GM21576 (cell line): Measurements from ENCODE around the gene SIGLEC5.

Source experiments
- ATAC-seq: cut with Tn5 transposase; IDR thresholded peaks from one replicate; pipeline ENCODE4 v1.9.1; 2021; ENCODE audit warnings: mild to moderate bottlenecking, moderate library complexity; ENCODE audit not compliant: unreplicated experiment

Gene SIGLEC5

DNA sequence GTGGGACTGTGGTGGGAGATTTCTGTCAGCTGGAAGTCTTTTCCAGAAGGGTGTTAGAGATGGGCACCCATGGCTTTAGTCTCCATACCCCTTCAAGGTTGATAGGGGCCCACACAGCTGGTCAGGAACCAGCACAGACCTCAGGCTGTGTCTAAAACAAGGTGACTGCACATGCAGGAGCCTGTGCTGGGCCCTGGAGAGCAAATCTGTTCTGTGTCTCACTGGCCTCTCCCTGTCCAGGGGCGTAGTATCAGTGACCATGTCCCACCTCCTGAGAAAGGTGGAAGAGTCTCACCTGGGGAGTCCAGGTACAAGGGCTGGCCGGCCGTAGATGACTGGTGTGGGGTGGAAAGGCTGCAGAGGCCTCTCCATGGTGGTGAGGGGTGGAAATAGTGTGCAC, 39.8 kb downstream of the SIGLEC5 start:
- no peak for ATAC-seq

- no peak for ATAC-seq
These were observed 40.7 kb downstream of the SIGLEC5 start for GRCh38 chr19:51589511-51589910.

DNA sequence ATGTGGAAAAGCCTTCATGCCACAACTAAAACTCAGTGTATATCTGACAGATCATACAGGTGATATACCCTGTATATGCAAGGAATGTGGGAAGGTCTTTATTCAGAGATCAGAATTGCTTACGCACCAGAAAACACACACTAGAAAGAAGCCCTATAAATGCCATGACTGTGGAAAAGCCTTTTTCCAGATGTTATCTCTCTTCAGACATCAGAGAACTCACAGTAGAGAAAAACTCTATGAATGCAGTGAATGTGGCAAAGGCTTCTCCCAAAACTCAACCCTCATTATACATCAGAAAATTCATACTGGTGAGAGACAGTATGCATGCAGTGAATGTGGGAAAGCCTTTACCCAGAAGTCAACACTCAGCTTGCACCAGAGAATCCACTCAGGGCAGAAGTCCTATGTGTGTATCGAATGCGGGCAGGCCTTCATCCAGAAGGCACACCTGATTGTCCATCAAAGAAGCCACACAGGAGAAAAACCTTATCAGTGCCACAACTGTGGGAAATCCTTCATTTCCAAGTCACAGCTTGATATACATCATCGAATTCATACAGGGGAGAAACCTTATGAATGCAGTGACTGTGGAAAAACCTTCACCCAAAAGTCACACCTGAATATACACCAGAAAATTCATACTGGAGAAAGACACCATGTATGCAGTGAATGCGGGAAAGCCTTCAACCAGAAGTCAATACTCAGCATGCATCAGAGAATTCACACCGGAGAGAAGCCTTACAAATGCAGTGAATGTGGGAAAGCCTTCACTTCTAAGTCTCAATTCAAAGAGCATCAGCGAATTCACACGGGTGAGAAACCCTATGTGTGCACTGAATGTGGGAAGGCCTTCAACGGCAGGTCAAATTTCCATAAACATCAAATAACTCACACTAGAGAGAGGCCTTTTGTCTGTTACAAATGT, 42.7 kb downstream of the SIGLEC5 start:
- no peak for ATAC-seq

- no peak for ATAC-seq
These were observed 43.4 kb downstream of the SIGLEC5 start for GRCh38 chr19:51586799-51587198.

GRCh38 chr19:51586103-51586728, 44.0 kb downstream of the SIGLEC5 start:
- ATAC-seq: no peak

- ATAC-seq: no peak
These were observed 53.4 kb downstream of the SIGLEC5 start for GRCh38 chr19:51576850-51577249.

DNA sequence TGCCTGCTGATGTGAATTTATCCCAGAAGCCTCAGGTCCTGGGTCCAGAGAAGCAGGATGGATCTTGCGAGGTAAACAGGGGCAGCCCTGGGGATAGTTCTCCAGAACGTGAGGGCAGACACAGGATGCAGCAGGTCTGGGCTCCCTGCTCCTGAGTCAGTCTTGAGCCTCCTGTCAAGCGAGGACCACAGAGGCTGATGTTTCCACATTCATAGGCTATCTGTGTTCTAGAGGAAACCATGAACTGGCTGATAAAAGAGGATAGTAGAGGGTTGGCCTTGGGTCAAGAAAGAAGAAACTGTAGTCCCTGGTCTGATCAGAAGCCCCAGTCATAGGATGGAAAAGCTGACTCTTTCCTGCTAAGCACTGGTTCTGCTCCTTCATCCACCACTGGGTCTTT, 56.9 kb downstream of the SIGLEC5 start:
- ATAC-seq: no peak

DNA sequence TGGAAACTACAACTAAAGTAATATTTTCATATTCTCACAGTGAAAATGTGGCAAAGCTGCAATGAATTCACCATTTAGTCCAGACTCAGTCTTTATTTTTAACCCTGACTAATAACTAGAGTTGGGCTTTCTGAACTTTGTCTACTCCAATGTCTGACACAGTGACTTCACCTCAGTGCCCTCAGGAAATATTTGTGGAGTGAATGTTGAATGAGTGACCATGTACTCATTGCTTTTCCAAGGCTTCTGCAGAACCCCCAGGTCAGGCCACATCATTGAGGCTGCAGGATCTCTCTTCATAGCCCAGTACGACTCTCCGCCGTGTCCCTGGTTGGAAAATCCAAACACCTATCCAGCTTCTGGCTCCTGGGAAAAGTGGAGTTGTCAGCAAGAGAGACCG, 57.3 kb downstream of the SIGLEC5 start:
- ATAC-seq: no peak

- ATAC-seq: no peak
These were observed 57.8 kb downstream of the SIGLEC5 start for GRCh38 chr19:51572410-51572809.

GRCh38 chr19:51571599-51571998, 58.6 kb downstream of the SIGLEC5 start:
- ATAC-seq: no peak

GRCh38 chr19:51570962-51571575, 59.1 kb downstream of the SIGLEC5 start, which contains the start of gene ZNF175:
TSS of gene ZNF175 (plus strand) at chr19:51571283. CDS start at chr19:51573330, 2,047 bp downstream.
- no peak for ATAC-seq

DNA sequence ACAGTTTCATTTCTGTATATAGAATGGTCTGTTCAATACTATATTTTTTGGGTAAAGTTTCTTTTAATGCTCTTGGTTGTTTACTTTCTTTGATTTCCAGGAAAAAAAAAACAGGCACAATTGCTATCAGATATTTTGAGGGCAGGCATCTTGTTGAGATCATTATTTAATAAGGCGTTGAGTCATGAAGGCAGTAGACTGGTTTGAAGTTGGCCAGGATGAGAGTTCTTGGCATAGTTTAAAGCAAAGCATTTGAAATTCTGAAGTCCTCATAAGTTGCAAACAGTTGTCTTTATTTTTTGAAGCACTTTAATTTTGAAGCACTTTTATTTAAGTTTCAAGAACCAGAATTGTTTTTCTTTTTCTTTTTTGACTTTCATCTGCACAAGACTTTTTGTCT, 61.7 kb downstream of the SIGLEC5 start:
- ATAC-seq: no peak

DNA sequence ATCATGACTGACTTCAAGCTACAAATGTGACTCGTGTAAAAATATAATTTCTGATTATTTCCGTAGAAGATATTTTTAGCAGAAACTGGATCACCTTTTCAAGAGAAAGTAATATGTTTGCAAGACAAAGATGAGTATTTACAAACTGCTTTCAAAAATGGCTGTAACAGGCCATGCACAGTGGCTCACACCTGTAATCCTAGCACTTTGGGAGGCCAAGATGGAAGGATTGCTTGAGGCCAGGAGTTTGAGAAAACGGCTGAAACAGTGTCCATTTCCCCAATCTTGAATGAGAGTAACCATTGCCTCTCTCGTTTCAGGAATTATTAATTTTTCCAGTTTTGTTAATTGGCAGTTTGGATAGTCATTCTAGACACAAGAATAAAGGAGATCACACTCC, 62.6 kb downstream of the SIGLEC5 start:
- no peak for ATAC-seq

GRCh38 chr19:51566489-51567100, 63.6 kb downstream of the SIGLEC5 start:
- ATAC-seq: no peak

DNA sequence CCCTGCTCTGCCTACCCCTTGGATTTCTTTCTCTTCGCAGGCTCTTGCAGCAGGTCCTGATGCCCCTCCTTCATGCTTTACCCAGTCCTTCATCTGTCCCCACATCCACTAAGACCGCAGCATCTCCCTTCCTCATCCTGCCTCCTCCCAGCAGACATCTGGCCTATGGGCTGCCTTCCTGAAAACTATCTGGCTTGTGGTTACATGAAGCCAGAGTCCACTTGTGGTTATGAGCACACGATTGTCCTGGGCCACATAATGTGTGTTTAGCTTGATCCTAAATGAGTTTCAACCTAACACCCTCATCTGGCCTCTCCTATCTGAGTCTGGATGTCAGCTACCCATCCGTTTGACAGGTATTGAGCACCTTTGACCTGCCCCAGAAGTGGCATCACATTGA, 64.6 kb downstream of the SIGLEC5 start:
- no peak for ATAC-seq

DNA sequence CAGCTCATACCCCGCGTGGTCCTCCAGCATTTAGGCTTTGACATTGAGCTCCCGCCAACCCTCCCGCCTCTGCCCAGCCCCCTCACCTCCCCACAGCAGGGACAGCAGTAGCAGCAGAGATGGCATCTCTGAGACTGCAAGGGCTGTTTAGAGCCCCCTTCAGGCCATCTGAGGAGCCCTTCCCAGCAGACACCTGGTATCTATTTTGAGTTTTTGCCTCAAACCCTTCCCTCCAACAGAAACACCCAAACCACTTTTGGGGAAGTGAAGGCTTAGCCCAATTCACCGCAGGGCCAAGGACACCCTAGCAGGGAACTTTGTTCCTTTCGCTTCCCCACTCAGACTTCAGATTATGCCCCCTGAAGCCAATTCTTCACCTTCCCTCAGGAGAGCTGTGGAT, 65.4 kb downstream of the SIGLEC5 start:
- ATAC-seq: no peak
